Gastrocnemius medialis (tissue), 4 donors: ENCODE data around the gene STRA6. TPM values are rescaled to one million over a fixed set of nuclear protein-coding genes. Genes with fewer than 3 reads are reported as not detected.

Source experiments
- ATAC-seq, 2 donors: fragments of 150-250 bp; one replicate each; pipeline ENCODE4 v1.9.1; 2016
- DNase-seq, 2 donors: peaks; one replicate each; pipeline ENCODE4 v3.0.0-alpha.2; 2019
- H3K27ac ChIP-seq, 4 donors: fragments of 200-600 bp; sonication (generic); 1 replicate in 1 of 4; 2 replicates in 3 of 4; pipeline ENCODE4 v1.5.1; 2016 to 2018; ENCODE audit warnings: mild to moderate bottlenecking in 2 of 4, moderate library complexity in 1 of 4
- H3K27me3 ChIP-seq, 3 donors: fragments of 200-600 bp; sonication (generic) in 2 of 3; 1 replicate in 1 of 3; 2 replicates in 2 of 3; pipeline versions ENCODE4 v1.5.1 to v1.6.0; 2016 to 2019; ENCODE audit warnings: mild to moderate bottlenecking in 1 of 3, moderate library complexity in 1 of 3
- H3K36me3 ChIP-seq, 2 donors: fragments of 200-600 bp; sonication (generic) in 1 of 2; one replicate each; pipeline ENCODE4 v1.5.1; 2017 to 2018
- H3K4me1 ChIP-seq, 2 donors: fragments of 200-600 bp; sonication (generic) in 1 of 2; one replicate each; pipeline ENCODE4 v1.5.1; 2016 to 2017; ENCODE audit warnings: mild to moderate bottlenecking in 2 of 2
- H3K4me3 ChIP-seq, 4 donors: fragments of 200-600 bp; sonication (generic) in 3 of 4; 1 replicate in 1 of 4; 2 replicates in 3 of 4; pipeline ENCODE4 v1.5.1; 2016 to 2019; ENCODE audit warnings: mild to moderate bottlenecking in 2 of 4
- H3K9me3 ChIP-seq, 3 donors: fragments of 200-600 bp; sonication (generic) in 2 of 3; 1 replicate in 1 of 3; 2 replicates in 2 of 3; pipeline ENCODE4 v1.5.1; 2016 to 2019
- CTCF ChIP-seq, 5 experiments: fragments of 450-650 bp in 3 of 5; fragments of 200-600 bp in 2 of 5; sonication (generic) in 2 of 5; IDR thresholded peaks in 4 of 5; conservative IDR thresholded peaks in 1 of 5; 1 replicate in 4 of 5; 2 replicates in 1 of 5; pipeline ENCODE4 v1.5.1; 2016 to 2019; ENCODE audit warnings: antibody characterized with exemption in 5 of 5, mild to moderate bottlenecking in 3 of 5, moderate library complexity in 3 of 5
- POLR2A ChIP-seq, 2 donors: fragments of 450-650 bp; IDR thresholded peaks; one replicate each; pipeline ENCODE4 v1.6.1; 2017; ENCODE audit warnings: antibody characterized with exemption in 2 of 2, mild to moderate bottlenecking in 2 of 2, moderate library complexity in 2 of 2
- in situ Hi-C, 4 donors: fragments of 200-750 bp; cut with MboI; loops; one replicate each; pipeline versions ENCODE4 v1.15.0 to v1.8.0; 2017; ENCODE audit warnings: low sequenced_read_pairs in 4 of 4
- intact Hi-C: fragments of 100-400 bp; cut with DNase I; formaldehyde crosslinking; loops from one replicate; pipeline ENCODE4 v1.15.1; 2023; ENCODE audit warnings: low total_unique reads
- total RNA-seq, 4 donors: library from RNA; depleted of rRNA; stranded (reverse); fragments of >200 nt; gene quantifications; one replicate each; pipeline versions ENCODE4 v1.1.0 to v1.2.3, GENCODE V29; 2016

STRA6 gene
- total RNA-seq, 4 donors from 2014 or later, result not detected

GRCh38 chr15:74146277-74146800, 56.2 kb downstream of the STRA6 start:
- TF ChIP-seq POLR2A (IDR thresholded peaks at IDR 0.05) (no peak), CTCF (IDR thresholded peaks at IDR 0.05 in 4 of 5, conservative IDR thresholded peaks at IDR 0.05 in 1 of 5) (no peak)
- Histone ChIP-seq H3K27me3 (peaks cover 0 to 16% (median 9%) of the 10 kb centered on the region in 3 donors), H3K9me3 (no peaks in the 10 kb centered on the region), H3K36me3 (no peaks in the 10 kb centered on the region), H3K4me1 (no peaks in the 10 kb centered on the region), H3K4me3 (no peak overlapping the region), H3K27ac (no peak overlapping the region)
- DNase-seq (no peak), ATAC-seq (no peak)
- intact Hi-C loops (loop anchor here (10.0 kb wide), 1 partner anchor 1688 kb away; no protein-coding TSS in a partner anchor), in situ Hi-C loops (no loop called here)

- TF ChIP-seq POLR2A (IDR thresholded peaks at IDR 0.05) (no peak), CTCF (IDR thresholded peaks at IDR 0.05 in 4 of 5, conservative IDR thresholded peaks at IDR 0.05 in 1 of 5) (no peak)
- Histone ChIP-seq H3K27ac (no peak overlapping the region), H3K9me3 (no peaks in the 10 kb centered on the region), H3K27me3 (peaks cover 0 to 14% (median 6%) of the 10 kb centered on the region in 3 donors), H3K4me3 (no peak overlapping the region), H3K4me1 (no peaks in the 10 kb centered on the region), H3K36me3 (no peaks in the 10 kb centered on the region)
- DNase-seq (no peak), ATAC-seq (no peak)
- intact Hi-C loops, result loop anchor here (10.0 kb wide), 1 partner anchor 1691 kb away; no protein-coding TSS in a partner anchor
- in situ Hi-C loops, result no loop called here
Measured at GRCh38 chr15:74144153-74144775, 58.3 kb downstream of the STRA6 start.

- H3K9me3 ChIP-seq, result no peaks in the 10 kb centered on the region
- no peak for DNase-seq
- no peak for ATAC-seq
- no peak overlapping the region for H3K27ac ChIP-seq
- intact Hi-C loops, result loop anchor here (10.0 kb wide), 1 partner anchor 1693 kb away; no protein-coding TSS in a partner anchor
- TF ChIP-seq CTCF (IDR thresholded peaks at IDR 0.05 in 4 of 5, conservative IDR thresholded peaks at IDR 0.05 in 1 of 5) (no peak), POLR2A (IDR thresholded peaks at IDR 0.05) (no peak)
- H3K4me3 ChIP-seq, result no peak overlapping the region
- H3K4me1 ChIP-seq, result peaks cover 5 to 9% of the 10 kb centered on the region in 2 donors
- in situ Hi-C loops, result no loop called here
- H3K27me3 ChIP-seq, result peaks cover 9 to 12% (median 12%) of the 10 kb centered on the region in 3 donors
- H3K36me3 ChIP-seq, result no peaks in the 10 kb centered on the region
Measured at GRCh38 chr15:74141591-74141990, 61.0 kb downstream of the STRA6 start.

GRCh38 chr15:74138642-74139041, 63.9 kb downstream of the STRA6 start:
- H3K9me3 ChIP-seq, result no peaks in the 10 kb centered on the region
- peaks cover 33 to 42% (median 38%) of the 10 kb centered on the region in 3 donors for H3K27me3 ChIP-seq
- H3K27ac ChIP-seq, result no peak overlapping the region
- no peaks in the 10 kb centered on the region for H3K36me3 ChIP-seq
- no peak for DNase-seq
- no peak for ATAC-seq
- TF ChIP-seq CTCF (IDR thresholded peaks at IDR 0.05 in 4 of 5, conservative IDR thresholded peaks at IDR 0.05 in 1 of 5) (no peak), POLR2A (IDR thresholded peaks at IDR 0.05) (no peak)
- intact Hi-C loops (loop anchor here (5.0 kb wide), 1 partner anchor 34 kb away; the partner anchor contains the start of gene ISLR), in situ Hi-C loops (loop anchor here in 1 of 4 donors (10.0 kb wide), 1 partner anchor 166 kb away; no protein-coding TSS in a partner anchor)
- H3K4me1 ChIP-seq, result peaks cover 6 to 22% of the 10 kb centered on the region in 2 donors
- H3K4me3 ChIP-seq, result no peak overlapping the region
